HG02938 (cell line): ENCODE data around the gene KLK4.
A peak's percentile ranks its signal among the peaks of the same experiment; 100 is the strongest.
"Not testable (repeated sequence)": the region's sequence is repeated elsewhere in the genome, so short reads cannot be mapped to it uniquely, and the experiment has no call there.

Experiments
- ATAC-seq: cut with Tn5 transposase; IDR thresholded peaks from one replicate; pipeline ENCODE4 v1.9.1; 2021; ENCODE audit warnings: mild to moderate bottlenecking, moderate library complexity; ENCODE audit not compliant: unreplicated experiment

Gene KLK4

GRCh38 chr19:50916069-50916468 lies 4.9 kb upstream of the KLK4 start:
- no peak for ATAC-seq

DNA sequence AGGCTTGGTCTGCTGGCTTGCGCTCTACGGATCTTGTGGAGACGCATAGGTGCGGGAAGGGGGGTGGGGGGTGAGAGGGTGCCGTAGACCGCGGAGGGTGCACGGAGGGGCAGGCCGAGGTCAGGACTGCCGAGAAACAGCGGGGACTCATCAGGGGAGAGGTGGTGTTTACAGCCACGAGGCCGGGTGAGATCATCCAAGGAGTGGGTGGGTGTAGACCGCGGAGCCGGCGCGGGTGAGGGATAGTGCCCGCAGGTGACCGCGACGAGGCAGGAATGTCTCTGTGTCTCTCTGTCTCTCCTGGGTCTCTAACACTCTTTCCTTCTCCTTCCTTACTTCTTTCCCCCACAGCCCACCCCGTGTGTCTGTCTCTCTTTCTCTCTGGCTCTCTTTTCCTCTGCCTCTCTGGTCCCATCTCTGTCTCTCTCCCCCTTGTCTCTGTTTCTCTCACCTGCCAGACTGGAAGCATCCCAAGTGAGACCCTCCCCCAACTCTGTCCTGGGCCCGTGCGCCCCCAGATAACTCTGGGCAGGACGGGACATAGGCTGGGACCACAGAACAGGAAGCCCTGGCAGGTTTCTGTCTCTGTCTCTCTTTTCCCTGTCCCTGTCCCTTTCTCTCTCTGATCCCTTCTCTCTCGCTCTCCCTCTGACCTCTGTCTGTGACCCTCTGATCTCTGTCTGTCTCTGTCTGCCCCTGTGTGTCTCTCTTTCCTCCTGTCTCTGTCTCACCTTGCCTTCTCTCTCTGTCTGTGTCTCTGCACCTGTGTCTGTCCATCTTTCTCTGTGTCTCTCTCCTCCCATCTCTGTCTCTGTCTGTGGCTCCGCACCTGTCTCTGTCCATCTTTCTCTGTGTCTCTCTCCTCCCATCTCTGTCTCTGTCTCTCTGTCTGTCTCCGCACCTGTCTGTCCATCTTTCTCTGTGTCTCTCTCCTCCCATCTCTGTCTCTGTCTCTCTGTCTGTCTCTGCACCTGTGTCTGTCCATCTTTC lies 1.8 kb upstream of the KLK4 start:
- no peak for ATAC-seq

GRCh38 chr19:50912102-50912599 lies 956 bp upstream of the KLK4 start:
- no peak for ATAC-seq

DNA sequence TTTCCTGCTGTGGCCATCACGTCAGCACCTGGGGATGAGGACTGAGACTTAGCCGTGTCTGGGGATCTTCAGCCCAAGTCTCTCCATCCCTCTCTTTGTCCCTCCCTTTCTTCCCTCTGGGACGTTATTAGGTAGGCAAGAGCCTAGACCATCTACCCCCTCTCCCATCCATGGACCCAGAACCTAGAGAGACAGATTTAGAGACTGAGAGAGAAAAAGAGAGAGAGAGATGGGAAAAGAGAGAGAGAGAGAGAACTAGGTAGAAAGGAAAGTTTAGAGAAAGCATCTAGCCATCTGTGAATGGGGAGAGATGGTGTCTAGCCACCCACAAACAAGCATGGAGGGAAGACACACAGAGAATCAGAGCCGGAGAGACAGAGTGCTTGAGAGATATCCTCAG lies 473 bp downstream of the KLK4 start:
- no peak for ATAC-seq

- ATAC-seq: no peak
These were observed 1.7 kb downstream of the KLK4 start for GRCh38 chr19:50909240-50910070.

GRCh38 chr19:50908336-50908735 lies 2.9 kb downstream of the KLK4 start:
- ATAC-seq: no peak

- ATAC-seq: no peak
These were observed 5.0 kb downstream of the KLK4 start for GRCh38 chr19:50906217-50906616.

- no peak for ATAC-seq
These were observed 8.6 kb downstream of the KLK4 start for GRCh38 chr19:50902640-50903039.

DNA sequence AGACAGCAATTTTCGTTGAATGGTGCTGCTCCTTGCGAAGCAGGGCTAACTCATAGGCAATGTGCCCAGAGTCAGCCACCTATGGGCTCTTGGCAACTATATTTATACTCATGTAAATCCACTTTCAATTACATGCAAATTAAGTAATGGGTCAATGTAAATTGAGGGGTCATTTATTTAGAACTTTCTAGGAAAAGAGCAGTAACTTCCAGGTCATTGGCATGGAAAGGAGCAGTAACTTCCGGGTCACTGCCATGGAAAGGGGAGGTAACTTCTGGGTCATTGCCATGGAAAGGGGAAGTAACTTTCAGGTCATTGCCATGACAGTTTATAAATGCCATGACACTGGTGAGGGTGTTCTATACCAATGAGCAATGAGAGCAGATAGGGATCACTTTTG lies 11.6 kb downstream of the KLK4 start:
- ATAC-seq: no peak

DNA sequence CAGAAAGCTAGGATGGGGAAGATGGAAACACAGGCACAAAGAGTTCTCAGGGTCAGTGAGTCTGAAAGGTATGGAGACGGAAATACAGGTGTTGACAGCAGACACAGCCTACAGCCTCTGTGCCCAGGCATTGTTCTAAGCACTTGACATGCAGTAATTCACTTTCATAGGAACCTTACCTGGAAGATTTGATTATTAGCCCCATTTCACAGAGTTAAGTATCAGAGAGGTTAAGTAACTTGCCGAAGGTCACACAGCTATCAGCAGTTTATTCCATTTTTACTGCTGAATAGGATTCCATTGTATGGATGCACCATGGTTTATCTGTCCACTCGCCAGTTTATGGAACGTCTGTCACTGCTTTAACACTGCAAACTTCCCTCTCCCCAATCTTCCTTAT lies 13.2 kb downstream of the KLK4 start:
- ATAC-seq: no peak

GRCh38 chr19:50897612-50898011 lies 13.6 kb downstream of the KLK4 start:
- no peak for ATAC-seq

DNA sequence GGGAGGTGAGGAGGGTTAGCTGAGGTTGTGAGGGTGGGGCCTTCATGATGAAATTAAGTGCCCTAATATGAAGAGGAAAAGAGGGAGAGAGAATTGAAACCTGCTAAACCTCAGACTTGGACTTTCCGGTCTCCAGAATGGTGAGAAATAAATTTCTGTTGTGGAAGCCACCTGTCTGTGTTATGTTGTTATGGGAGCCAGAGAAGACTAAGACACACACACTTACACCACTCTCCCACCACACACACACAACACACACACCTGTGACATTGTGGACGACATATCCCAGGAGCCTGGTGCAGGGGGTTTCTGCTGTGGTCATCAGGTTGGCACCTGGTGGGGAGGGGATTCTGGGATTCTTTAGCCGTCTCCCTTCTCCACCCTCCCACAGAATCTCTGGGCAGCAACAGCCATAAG lies 14.0 kb downstream of the KLK4 start:
- ATAC-seq: peak; percentile 25

DNA sequence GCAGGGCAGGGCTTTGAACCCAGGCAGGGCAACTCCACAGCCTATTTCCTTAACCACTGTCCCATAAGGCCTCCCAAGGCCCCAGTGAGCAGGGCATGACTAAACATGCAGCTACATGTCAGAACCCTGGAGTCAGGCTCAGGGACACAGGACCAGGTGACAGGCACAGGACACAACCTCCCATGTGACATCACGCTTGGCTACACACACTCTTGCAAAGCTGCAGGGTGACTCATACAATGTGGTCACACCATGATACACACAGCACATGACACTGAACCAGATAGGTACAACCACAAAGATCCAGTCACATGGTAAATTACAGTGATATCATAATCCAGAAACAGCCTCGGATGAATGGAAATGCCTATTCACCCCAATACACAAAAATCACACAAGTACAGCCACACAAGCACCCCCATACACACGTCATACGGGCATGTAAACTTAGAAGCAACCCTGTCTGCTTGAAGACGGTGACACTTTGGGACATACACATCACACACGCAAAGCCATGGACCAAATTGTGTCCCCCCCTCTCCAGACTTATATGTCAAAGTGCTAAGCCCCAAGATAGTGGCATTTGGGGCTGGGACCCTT lies 14.5 kb downstream of the KLK4 start:
- ATAC-seq: peak; percentile 88

GRCh38 chr19:50896089-50896590 lies 15.1 kb downstream of the KLK4 start:
- not testable (repeated sequence) for ATAC-seq

- no peak for ATAC-seq
These were observed 16.5 kb downstream of the KLK4 start for GRCh38 chr19:50894478-50895356.

- ATAC-seq: no peak
These were observed 18.0 kb downstream of the KLK4 start for GRCh38 chr19:50893047-50893736.

DNA sequence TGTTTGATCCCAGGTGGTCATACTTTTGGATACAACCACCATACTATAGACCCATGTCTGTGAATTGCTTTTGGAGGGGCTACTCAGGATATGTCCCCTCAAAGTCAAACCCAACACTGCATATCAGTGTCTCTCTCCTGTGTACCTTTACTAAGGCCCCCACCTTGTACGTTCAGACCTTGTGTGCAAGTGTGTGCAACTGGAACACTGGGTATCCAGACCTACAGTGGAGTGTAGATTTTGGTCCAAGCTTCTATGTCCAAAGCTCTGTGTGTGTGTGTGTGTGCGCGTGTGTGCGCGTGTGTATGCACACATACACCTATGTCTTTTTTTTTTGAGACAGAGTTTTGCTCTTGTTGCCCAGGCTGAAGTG lies 20.0 kb downstream of the KLK4 start:
- no peak for ATAC-seq

DNA sequence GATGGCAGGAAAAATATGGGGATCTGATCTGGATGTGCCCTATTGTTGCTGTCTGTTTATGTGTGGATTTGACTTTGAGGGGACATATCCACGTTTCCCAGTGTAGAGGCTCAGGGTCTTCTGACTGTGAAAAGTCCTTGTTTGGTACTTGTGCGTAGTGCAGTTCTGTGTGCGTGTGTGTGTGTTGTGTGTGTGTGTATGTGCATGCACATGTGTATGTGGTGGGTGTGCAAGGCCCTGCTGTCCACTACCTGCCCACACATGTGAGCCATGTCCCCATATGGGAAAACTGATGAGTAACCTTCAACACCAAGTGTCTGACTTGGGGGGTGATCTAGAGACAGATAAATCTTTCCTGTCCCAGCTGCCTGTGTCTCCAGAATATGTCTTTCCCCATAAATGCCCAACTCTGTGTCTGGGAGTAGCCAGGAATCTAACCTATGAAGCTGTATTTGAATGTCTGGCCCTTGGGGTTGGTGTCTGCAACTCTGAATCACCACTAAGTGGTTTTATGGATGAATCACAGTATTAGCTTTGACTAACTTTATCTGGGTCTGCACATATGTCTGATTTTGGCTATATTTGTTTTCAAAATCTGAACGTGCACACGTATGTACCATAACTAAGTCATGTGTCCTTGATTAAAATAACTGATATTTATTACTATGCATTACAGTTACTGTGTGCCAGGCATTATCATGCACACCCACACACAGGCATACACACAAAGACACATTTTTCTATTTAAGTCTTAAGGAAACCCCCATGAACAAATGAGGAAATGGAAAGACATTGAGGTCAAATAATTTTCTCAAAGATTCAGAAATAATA lies 20.6 kb downstream of the KLK4 start:
- ATAC-seq: no peak

- no peak for ATAC-seq
These were observed 21.6 kb downstream of the KLK4 start for GRCh38 chr19:50889638-50890037.
